Fibroblast of skin of back (primary cell): ENCODE data around the gene AXIN1.
"Not testable (repeated sequence)": the region's sequence is repeated elsewhere in the genome, so short reads cannot be mapped to it uniquely, and the experiment has no call there.

Experiments used
- DNase-seq: peaks from one replicate; pipeline ENCODE4 v3.0.0-alpha.2; 2013

AXIN1 gene

GRCh38 chr16:351804-352520 is 561 bp downstream of the AXIN1 start:
- peak; percentile 18 for DNase-seq

DNA sequence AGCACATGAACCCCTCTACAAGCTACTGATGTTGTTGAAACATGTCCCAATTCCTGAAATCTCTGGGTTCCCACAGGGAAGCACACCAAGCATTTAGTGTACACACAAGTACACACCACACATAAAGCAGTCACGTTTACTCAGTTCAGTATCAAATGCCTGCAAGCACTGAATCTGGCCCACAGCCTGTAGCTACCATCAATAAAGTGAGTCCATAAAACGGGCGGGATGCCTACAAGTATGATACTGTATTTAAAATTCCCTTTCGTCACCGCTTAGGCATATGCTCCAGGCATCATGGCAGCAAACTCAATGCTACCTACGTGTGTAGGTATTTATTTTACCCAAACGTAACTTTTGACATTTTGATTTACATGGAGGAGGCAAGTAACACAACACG is 2.3 kb downstream of the AXIN1 start:
- DNase-seq, result no peak

- DNase-seq, result no peak
Observed at GRCh38 chr16:349211-349610, 3.3 kb downstream of the AXIN1 start.

DNA sequence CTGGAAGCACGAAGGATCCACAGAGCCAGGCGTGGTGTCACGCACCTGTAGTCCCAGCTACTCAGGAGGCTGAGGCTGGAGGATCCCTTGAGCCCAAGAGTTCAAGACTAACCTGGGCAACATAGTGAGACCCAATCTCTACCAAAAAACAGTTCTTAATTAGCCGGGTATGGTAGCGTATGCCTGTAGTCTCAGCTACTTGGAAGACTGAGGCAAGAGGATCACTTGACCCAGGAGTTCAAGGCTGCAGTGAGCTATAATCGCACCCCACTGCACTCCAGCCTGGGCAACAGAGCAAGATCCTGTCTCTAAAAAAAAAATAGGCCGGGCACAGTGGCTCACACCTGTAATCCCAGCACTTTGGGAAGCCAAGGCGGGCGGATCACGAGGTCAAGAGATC is 4.0 kb downstream of the AXIN1 start:
- not testable (repeated sequence) for DNase-seq

GRCh38 chr16:347203-347602 is 5.3 kb downstream of the AXIN1 start:
- DNase-seq, result no peak

DNA sequence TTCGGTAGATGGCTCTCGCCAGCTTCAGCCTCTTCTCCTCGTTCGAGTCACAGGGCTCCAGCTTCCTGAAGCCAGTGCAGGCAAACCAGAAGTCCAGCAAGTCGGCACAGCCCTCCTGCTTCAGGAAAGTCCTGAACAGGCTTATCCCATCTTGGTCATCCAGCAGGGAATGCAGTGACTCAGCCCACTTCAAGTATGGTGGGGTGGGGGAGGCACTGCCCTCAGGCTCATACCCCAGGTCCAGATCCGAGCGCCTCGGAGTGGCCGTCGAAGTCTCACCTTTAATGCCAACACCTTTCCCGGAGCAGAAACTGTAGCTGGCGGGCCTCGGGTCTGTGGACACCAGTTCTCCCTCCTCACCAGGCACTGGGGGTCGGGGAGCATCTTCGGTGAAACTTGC is 5.9 kb downstream of the AXIN1 start:
- peak; percentile 32 for DNase-seq

GRCh38 chr16:345772-346171 is 6.8 kb downstream of the AXIN1 start:
- no peak for DNase-seq

DNA sequence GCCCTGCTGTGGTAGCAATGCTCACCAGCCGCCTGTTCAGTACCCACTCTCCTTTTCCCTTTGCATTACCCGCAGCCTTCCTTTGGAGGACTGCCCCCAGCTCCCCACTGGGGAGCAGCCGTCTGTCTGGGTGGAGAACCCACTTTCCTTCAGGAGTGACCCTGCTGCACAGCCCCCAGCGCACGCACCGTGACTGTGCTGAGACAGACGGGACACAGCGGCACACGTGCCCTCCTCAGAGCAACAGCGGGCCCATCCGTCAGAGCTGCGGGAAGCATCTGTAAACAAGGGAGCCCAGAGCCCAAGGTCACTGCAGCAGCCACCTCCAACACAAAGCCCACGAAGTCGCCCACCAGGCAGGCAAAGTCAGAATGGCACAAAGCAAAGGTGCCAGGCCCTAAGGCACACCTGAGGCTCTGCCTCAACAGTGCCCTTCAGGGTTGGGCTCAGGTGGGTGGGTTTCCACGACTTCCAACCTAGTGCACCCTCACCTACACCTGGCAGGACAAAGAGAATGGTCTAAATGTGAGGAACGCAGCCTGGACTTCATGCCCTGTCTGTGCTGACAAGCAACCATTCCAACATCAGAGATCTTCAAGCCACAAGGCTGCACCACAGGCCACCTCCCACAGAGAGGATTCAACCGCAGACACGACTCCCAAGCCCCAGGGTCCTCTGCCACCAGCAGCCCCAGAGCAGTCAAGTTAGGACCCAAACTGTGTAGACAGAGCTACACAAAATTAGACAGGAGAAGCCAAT is 9.9 kb downstream of the AXIN1 start:
- no peak for DNase-seq

DNA sequence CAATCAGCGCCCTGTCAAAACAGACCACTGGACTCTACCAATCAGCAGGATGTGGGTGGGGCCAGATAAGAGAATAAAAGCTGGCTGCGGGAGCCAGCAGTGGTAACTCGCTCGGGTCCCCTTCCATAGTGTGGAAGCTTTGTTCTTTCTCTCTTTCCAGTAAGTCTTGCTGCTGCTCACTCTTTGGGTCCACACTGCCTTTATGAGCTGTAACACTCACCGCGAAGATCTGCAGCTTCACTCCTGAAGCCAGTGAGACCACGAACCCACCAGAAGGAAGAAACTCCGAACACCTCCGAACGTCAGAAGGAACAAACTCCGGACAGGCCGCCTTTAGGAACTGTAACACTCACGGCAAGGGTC is 10.6 kb downstream of the AXIN1 start:
- not testable (repeated sequence) for DNase-seq

- DNase-seq, result not testable (repeated sequence)
Observed at GRCh38 chr16:341095-341973, 11.2 kb downstream of the AXIN1 start.

DNA sequence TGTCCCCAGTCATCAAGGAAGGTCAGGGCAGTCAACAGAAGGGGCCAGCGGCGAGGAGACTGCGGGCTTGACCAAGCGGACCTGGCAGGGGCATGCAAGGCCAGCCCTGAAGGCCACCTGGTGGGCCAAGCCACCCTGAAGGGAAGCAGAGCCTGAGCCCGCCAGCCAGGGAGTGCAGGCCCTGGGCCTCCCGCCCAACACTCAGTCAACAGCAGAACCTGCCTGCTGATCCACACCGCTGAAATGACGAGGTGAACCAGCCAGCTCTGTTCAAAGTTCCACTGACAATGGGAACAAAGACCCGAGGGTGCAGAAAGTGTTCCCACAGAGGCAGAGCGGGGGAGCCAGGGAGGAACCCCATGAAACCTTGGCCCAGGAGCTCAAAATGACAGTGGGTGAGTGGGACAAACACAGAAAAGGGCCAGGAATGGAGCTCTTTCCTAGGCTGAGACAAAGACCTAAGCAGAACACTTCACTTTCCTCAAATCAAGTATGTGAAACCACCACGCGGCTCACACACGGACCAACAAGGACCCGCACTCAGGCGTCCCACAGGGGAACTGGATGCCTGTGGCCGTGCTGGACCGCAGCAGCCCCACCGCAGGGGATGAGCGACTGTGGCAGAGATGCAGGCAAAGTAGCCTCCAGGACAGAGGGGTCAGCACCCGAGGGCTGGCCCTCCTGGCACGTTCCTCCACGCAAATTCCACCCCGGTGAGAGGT is 12.0 kb downstream of the AXIN1 start:
- no peak for DNase-seq

- DNase-seq, result no peak
Observed at GRCh38 chr16:339680-340079, 12.8 kb downstream of the AXIN1 start.

DNA sequence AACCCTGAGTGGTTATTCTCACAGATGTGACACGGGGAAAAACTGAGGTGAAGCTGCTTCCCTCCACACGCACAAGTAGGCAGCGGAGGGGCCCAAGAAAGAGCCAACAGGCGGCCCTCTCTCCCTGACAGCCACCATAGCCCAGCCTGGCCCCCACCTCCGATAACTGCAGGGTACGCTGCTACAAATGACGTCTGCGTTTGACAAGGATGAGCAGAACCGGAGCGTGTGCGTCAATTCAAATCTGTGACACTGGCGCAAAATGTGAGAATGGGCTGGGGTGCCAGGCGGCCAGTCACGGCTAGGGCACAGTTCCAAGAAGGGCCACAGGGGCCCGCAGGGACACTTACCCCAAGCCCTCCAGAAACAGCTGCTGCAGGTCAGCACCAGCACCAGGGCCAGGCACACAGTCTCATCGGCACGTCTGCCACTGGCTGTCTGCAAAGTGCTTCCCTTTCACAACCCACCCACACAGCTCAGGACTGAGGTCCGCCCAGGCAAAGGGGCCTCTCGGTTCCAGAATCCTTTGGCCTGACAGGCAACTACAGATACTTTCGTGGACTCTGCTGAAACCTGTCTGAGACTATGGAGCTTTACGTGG is 14.4 kb downstream of the AXIN1 start:
- no peak for DNase-seq

GRCh38 chr16:337437-337836 is 15.1 kb downstream of the AXIN1 start:
- DNase-seq, result no peak

GRCh38 chr16:336269-336668 is 16.3 kb downstream of the AXIN1 start:
- DNase-seq, result no peak

DNA sequence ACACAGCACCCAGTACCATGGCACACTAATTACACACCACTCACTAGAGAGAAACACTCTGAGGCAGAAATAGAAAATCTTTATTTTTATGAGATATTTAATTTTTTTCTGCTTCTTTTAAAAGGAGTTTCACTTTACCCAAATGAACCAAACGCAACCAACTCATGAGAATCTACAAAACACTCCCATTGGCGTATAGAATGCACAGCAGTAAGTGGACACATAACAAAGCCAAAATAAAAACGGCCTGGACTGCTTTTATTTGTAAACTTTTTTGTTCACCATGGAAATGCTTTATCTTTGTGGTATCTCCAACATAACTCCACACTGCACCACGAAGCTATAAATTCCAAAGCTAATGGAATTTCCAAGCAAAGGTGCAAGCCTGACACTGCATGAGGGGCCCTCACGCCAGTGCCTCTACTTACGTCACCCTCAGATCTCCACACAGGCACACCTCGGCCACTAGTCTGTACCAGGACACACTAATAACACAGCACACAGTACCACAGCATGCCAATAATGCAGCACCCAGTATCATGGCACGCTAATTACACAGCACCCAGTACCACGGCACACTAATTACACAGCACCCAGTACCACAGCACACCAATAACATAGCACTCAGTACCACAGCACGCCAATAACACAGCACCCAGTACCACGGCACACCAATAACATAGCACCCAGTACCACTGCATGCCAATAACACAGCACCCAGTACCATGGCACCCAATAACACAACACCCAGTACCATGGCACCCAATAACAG is 17.5 kb downstream of the AXIN1 start:
- not testable (repeated sequence) for DNase-seq

- not testable (repeated sequence) for DNase-seq
Observed at GRCh38 chr16:334164-334832, 18.2 kb downstream of the AXIN1 start.

- no peak for DNase-seq
Observed at GRCh38 chr16:333406-334094, 19.0 kb downstream of the AXIN1 start.

GRCh38 chr16:331181-331814 is 21.2 kb downstream of the AXIN1 start:
- not testable (repeated sequence) for DNase-seq

DNA sequence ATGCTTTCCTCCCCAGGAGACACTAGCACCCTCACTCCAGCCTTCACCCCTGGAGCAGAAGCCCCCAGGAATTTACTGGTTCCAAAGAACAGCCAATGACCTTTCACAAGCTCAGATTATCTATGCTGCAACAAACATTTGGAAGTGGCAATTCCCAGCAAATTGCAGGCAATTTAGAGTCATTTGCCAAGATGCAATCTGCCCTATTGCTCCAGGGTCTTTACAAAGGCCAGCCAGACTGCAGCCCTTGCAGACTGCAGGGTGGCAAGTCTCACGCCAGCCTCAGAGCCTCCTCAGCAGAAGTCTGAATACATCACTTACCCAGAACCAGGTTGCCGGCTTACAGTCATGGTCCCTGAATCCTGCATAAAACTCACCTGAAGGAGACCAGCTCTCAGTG is 21.8 kb downstream of the AXIN1 start:
- DNase-seq, result no peak
